ENCODE results near the gene CFDP1.

CFDP1 gene

GRCh38 chr16:75323933-75324332 lies 109.4 kb downstream of the CFDP1 start:
- DNase-seq (ENCODE audit: extremely low read depth in 1 of 2, low read depth in 1 of 2): no peak

- DNase-seq (ENCODE audit: extremely low read depth in 1 of 2, low read depth in 1 of 2): no peak
These were observed 110.1 kb downstream of the CFDP1 start for GRCh38 chr16:75323198-75323597.

GRCh38 chr16:75322740-75323139 lies 110.6 kb downstream of the CFDP1 start:
- no peak for DNase-seq (ENCODE audit: extremely low read depth in 1 of 2, low read depth in 1 of 2)

- DNase-seq (ENCODE audit: extremely low read depth in 1 of 2, low read depth in 1 of 2): no peak
These were observed 112.9 kb downstream of the CFDP1 start for GRCh38 chr16:75320435-75320834.

- no peak for DNase-seq (ENCODE audit: extremely low read depth in 1 of 2, low read depth in 1 of 2)
These were observed 113.5 kb downstream of the CFDP1 start for GRCh38 chr16:75319513-75320411.

GRCh38 chr16:75318737-75319136 lies 114.6 kb downstream of the CFDP1 start:
- no peak for DNase-seq (ENCODE audit: extremely low read depth in 1 of 2, low read depth in 1 of 2)

- no peak for DNase-seq (ENCODE audit: extremely low read depth in 1 of 2, low read depth in 1 of 2)
These were observed 115.8 kb downstream of the CFDP1 start for GRCh38 chr16:75317532-75317931.

GRCh38 chr16:75317101-75317522 lies 116.2 kb downstream of the CFDP1 start:
- DNase-seq (ENCODE audit: extremely low read depth in 1 of 2, low read depth in 1 of 2): no peak

- DNase-seq (ENCODE audit: extremely low read depth in 1 of 2, low read depth in 1 of 2): no peak
These were observed 117.6 kb downstream of the CFDP1 start for GRCh38 chr16:75315539-75316306.

- no peak for DNase-seq (ENCODE audit: extremely low read depth in 1 of 2, low read depth in 1 of 2)
These were observed 120.4 kb downstream of the CFDP1 start for GRCh38 chr16:75312875-75313274.

- DNase-seq (ENCODE audit: extremely low read depth in 1 of 2, low read depth in 1 of 2): no peak
These were observed 121.8 kb downstream of the CFDP1 start for GRCh38 chr16:75311383-75311938.

- DNase-seq (ENCODE audit: extremely low read depth in 1 of 2, low read depth in 1 of 2): no peak
These were observed 122.8 kb downstream of the CFDP1 start for GRCh38 chr16:75310541-75310940.

- no peak for DNase-seq (ENCODE audit: extremely low read depth in 1 of 2, low read depth in 1 of 2)
These were observed 123.3 kb downstream of the CFDP1 start for GRCh38 chr16:75309899-75310430.

- no peak for DNase-seq (ENCODE audit: extremely low read depth in 1 of 2, low read depth in 1 of 2)
These were observed 124.1 kb downstream of the CFDP1 start for GRCh38 chr16:75309156-75309555.

GRCh38 chr16:75308011-75308410 lies 125.3 kb downstream of the CFDP1 start:
- DNase-seq (ENCODE audit: extremely low read depth in 1 of 2, low read depth in 1 of 2): no peak

GRCh38 chr16:75307506-75307905 lies 125.8 kb downstream of the CFDP1 start:
- no peak for DNase-seq (ENCODE audit: extremely low read depth in 1 of 2, low read depth in 1 of 2)

- no peak for DNase-seq (ENCODE audit: extremely low read depth in 1 of 2, low read depth in 1 of 2)
These were observed 127.1 kb downstream of the CFDP1 start for GRCh38 chr16:75306099-75306762.

GRCh38 chr16:75305364-75306098 lies 127.8 kb downstream of the CFDP1 start:
- peak in 1 of 2 donors; percentile 1 for DNase-seq (ENCODE audit: extremely low read depth in 1 of 2, low read depth in 1 of 2)

GRCh38 chr16:75304521-75305363 lies 128.6 kb downstream of the CFDP1 start:
- no peak for DNase-seq (ENCODE audit: extremely low read depth in 1 of 2, low read depth in 1 of 2)

Data from activated CD8-positive, alpha-beta memory T cell treated with anti-CD3 and anti-CD28 coated beads for 1 hour (primary cell).